Measurements from ENCODE around the gene MRPL47.
"Not testable (repeated sequence)": the region's sequence is repeated elsewhere in the genome, so short reads cannot be mapped to it uniquely, and the experiment has no call there.

MRPL47 gene

GRCh38 chr3:179604321-179605078, at the start of gene MRPL47, which contains the start of gene NDUFB5:
Gene MRPL47 (minus strand): TSS chr3:179604638. CDS start chr3:179604624, 14 bp downstream.
Gene NDUFB5 (plus strand): TSS chr3:179604794. CDS start chr3:179604816, 22 bp downstream.
- peak; percentile 83 for DNase-seq (ENCODE audit: low read depth)

DNA sequence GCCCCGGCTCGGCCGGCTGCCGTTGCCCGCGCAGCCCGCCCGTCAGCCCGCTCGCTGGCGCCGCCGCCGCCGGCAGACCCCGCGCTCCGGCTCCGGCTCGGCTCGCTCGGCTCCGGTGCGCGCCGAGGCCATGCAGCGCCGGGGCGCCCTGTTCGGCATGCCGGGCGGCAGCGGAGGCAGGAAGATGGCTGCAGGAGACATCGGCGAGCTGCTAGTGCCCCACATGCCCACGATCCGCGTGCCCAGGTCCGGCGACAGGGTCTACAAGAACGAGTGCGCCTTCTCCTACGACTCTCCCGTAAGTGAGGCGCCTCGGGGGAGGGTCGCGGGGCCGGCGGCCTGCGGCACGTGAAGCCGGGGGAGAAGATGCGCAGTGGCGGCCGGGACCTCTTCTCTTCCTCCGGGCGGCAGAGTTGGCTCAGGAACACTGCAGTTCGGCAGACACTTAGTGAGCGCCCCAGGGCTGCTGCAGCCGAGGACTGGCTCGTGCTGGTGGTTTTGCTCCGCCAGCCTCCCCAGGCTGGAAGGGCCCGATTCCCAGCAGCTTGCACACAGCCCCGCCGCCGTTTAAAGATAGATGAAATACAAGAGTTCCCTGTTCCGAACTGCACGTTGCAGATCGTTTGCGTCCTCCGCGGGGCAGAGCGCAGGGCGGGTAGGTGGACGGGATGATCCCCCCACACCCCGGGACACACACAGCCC, 48.8 kb upstream of the MRPL47 start:
- DNase-seq (ENCODE audit: low read depth), result peak; percentile 35

DNA sequence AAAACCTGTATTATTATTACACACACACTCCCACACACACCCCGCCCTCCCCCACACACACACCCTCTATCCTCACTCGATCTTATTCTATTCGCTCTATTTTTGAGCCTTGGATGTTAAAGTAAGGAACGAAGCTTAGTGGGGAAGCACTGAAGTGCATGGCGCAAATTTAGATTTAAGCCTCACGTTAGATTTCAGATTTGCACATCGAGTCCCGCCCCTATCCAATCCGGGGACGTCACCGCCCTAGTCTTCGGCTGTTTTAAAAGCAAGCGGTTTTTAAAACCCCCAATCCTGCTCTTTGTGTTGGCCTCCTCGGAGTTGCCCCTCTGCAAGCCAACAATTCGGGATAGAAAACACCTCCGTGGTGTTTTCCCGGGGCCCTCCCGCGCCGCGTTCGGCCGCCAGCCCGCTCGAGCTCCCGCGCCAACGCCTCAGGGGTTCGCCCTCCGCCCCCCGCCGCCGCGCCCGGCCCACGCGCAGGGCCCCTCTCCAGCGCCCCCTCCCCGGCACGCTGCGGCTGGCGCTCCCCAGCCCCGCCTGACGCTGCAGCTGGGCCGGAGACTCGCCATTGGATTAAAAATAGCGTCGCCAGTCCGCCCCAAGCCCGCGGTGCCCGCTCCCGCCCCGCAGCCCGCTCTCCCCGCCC, 48.1 kb upstream of the MRPL47 start, which contains the start of gene USP13:
Gene USP13 (plus strand): TSS at position 594 of the 649 bp plus-strand sequence. CDS start 186 bp downstream, outside the sequence.
- peak; percentile 28 for DNase-seq (ENCODE audit: low read depth)

- DNase-seq (ENCODE audit: low read depth), result no peak
Observed at GRCh38 chr3:179651687-179652446, 47.4 kb upstream of the MRPL47 start.

DNA sequence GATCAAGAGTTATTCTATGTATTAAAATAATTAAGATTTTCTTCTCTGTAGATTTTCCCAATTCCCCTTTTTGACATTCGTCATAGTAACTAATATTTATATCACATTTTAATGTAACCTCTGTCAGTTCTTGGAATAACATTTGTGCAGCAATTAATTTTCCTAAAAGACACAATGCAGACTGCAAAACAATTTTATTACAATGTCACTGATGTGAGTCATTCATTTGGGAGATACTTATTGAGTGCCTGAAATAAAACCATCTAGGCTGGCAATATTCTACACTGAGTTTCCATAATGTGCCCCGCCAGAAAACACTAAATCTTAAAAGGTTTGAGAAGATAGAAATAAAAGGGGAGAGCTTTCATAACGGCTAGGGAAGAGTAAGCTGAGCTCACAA, 41.7 kb upstream of the MRPL47 start:
- no peak for DNase-seq (ENCODE audit: low read depth)

DNA sequence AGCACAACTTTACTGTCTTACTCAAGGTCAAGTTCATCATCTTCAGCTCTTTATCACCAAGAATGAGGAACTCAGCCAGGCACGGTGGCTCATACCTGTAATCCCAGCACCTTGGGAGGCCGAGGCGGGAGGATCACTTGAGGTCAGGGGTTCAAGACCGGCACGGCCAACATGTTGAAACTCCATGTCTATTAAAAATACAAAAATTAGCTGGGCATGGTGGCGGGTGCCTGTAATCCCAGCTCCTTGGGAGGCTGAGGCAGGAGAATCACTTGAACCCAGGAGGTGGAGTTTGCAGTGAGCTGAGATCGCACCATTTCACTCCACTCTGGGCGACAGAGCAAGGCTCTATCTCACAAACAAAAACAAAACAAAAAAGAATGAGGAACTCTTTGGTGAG, 39.4 kb upstream of the MRPL47 start:
- not testable (repeated sequence) for DNase-seq (ENCODE audit: low read depth)

GRCh38 chr3:179642871-179643270, 38.4 kb upstream of the MRPL47 start:
- DNase-seq (ENCODE audit: low read depth), result no peak

- no peak for DNase-seq (ENCODE audit: low read depth)
Observed at GRCh38 chr3:179640469-179640868, 36.0 kb upstream of the MRPL47 start.

DNA sequence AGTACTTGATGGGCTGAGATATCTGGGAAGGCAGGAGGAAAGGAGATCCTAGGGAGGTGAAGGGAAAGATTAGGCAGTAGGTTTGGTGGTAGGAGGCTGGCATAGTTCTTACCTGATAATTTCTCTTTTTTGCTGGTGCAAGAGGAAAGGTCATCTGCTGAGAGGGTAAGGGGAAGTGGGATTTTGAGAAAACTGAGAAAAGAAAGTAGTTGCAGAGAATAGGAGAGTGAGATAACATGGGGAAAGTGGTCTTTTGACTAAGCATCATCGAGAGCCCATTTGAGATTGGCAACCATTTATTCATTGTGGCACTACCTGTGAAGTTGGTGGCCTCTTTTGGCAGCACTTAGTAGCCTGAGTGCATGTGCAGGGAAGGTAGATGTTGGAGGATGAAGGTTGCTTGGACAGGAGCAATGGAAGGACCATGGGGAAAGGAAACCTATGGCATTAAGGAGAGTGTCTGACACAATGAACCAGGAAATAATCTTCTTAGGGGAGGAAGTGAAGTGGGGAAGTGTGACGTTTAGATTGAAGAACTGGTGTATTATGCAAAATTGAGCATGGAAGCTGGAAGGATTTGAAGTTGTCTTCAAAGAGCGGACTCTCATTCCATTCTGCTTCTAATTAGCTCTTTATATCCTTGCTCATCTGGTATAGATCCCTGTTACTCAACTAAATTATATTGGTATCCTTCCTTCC, 26.5 kb upstream of the MRPL47 start:
- DNase-seq (ENCODE audit: low read depth), result no peak

- no peak for DNase-seq (ENCODE audit: low read depth)
Observed at GRCh38 chr3:179624451-179624850, 20.0 kb upstream of the MRPL47 start.

GRCh38 chr3:179622023-179622422, 17.6 kb upstream of the MRPL47 start:
- DNase-seq (ENCODE audit: low read depth), result no peak

GRCh38 chr3:179615458-179616173, 11.2 kb upstream of the MRPL47 start:
- no peak for DNase-seq (ENCODE audit: low read depth)

GRCh38 chr3:179613807-179614206, 9.4 kb upstream of the MRPL47 start:
- peak; percentile 31 for DNase-seq (ENCODE audit: low read depth)

DNA sequence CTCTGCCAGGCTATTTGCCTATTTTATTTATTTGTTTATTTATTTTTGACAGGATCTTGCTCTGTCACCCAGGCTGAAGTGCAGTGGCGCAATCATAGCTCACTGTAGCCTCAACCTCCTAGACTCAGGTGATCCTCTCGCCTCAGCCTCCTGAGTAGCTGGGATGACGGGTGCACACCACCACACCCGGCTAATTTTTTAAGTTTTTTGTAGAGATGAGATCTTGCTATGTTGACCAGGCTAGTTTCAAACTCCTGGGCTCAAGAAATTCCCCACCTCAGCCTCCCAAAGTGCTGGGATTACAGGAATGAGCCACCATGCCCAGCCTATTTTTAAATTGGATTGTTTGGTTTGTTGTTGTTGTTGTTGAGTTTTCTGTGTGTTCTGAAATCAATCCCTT, 5.6 kb upstream of the MRPL47 start:
- no peak for DNase-seq (ENCODE audit: low read depth)

DNA sequence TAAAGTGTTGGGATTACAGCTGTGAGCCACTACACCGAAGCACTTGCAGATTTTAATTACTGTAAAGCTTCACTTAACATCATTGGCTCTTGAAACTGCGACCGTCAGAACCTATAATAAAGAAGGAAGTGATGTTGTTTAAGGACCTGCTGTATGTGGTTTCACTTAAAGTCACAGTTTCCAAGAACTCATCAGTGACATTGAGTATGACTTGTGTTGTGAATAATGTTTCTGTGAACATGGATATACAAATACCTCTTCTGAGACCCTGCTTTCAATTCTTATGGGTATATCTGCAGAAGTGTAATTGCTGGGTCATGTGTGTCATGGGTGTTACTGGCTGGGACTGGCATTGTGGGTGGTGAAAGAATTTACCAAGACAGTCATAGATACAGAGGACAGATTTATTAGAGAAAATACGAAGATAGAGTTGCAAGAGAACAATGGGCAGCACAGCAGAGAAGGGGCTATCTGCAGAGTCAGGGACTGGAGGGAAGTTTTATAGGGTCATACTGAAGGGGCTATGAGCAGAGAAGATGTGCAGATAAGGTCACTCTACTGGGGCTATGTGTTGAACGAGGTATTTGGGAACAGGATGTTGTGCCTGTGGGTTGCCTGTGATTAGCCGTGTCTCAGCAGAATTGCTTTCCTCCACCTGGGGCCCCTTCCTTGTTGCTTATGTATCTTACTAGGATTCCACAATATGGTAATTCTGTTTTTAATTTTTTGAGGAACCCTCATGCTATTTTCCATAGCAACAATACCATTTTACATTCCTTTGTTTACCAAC, 4.7 kb upstream of the MRPL47 start:
- no peak for DNase-seq (ENCODE audit: low read depth)

DNA sequence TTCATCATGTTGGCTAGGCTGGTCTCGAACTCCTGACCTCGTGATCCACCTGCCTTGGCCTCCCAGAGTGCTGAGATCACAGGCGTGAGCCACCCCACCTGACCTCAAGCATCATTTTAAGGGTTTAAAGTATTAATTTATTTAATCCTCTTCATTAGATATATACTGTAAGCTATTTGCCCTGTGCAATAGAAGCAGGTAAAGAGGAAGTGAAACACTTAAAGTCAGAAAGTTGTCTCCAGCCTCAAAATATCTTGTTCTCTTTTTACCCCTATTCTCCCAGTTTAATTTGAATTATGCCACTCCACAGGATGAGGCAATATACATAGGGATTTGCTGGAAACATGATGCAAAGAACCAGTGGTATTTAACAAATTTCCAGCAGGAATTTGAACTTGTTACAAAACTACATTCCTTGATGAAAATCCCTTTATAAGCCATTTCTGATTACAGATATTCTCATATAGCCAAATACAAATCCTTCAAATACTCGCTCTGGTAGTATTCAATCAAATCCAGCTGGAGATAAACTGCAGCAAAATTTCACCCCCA, 2.2 kb upstream of the MRPL47 start:
- no peak for DNase-seq (ENCODE audit: low read depth)

DNA sequence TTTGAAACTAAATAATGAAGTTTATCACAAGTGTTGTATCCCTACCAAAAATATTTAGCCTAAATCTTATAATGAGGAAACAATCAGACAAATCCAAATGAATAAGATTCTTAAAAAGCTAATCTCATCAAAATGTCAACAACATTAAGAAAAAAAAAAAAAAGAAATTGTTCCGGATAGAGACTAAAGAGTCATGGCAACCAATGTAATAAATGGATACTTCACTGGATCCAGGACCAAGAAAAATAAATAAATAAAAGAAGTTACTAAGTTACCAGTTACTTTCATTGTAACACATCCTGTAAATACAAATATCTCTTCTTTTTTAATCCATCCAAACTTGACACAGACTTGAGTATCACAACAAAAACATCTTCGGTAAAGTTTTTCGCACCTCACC, 607 bp downstream of the MRPL47 start:
- DNase-seq (ENCODE audit: low read depth), result no peak

DNA sequence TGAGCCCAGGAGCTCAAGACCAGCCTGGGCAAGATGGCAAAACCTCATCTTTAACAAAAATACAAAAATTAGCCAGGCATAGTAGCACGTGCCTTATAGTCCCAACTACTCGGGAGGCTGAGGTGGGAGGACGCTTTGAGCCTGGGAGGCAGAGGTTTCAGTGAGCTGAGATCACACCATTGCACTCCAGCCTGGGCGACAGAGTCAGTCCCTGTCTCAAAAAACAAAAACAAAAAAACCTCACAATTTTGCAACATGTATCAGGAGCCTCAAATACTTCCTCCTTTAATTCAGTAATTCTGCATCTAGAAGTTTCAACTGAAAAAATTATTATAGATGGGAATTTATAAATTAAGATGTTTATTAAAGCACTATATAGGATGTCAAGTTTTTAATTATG, 1.1 kb downstream of the MRPL47 start:
- no peak for DNase-seq (ENCODE audit: low read depth)

- DNase-seq (ENCODE audit: low read depth), result no peak
Observed at GRCh38 chr3:179599531-179599930, 4.9 kb downstream of the MRPL47 start.

DNA sequence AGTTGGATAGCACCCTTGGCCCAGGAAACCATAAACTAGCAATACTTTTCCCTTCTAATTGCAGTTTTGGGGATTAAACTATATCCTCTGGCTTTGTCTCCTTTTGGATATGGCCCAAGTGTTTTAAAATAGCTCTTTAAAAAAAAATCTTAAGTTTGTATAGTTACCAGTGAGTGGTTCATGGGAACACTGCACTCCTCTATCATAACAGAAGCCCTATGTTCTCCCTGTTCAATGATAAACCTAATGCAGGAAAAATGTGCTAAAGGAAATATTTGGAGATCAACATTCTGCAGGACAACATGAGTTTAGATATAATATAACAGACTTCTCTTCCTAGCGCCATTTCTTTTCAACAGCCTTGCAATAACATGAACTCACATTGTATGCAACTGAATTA, 13.1 kb downstream of the MRPL47 start:
- DNase-seq (ENCODE audit: low read depth), result no peak
